Ishikawa (cell line): ENCODE data around the gene GUCA2B.

Experiments used
- CEBPB ChIP-seq: IDR thresholded peaks from 2 replicates; pipeline ENCODE4 v1.6.1; 2012
- CREB1 ChIP-seq: IDR thresholded peaks from 2 replicates; pipeline ENCODE4 v1.6.1; 2012; ENCODE audit warnings: low read depth
- EGR1 ChIP-seq: IDR thresholded peaks from 2 replicates; pipeline ENCODE4 v1.6.1; 2012
- EP300 ChIP-seq: IDR thresholded peaks from 2 replicates; pipeline ENCODE4 v1.6.1; 2012; ENCODE audit warnings: borderline replicate concordance
- FOXM1 ChIP-seq: IDR thresholded peaks from 2 replicates; pipeline ENCODE4 v1.6.1; 2012; ENCODE audit warnings: low read depth, borderline replicate concordance
- NFIC ChIP-seq: IDR thresholded peaks from 2 replicates; pipeline ENCODE4 v1.6.1; 2012
- RAD21 ChIP-seq: IDR thresholded peaks from 2 replicates; pipeline ENCODE4 v1.6.1; 2012; ENCODE audit warnings: low read depth
- TAF1 ChIP-seq: IDR thresholded peaks from 2 replicates; pipeline ENCODE4 v1.6.1; 2012; ENCODE audit warnings: low read depth, mild to moderate bottlenecking
- TCF12 ChIP-seq: IDR thresholded peaks from 2 replicates; pipeline ENCODE4 v1.6.1; 2012; ENCODE audit warnings: low read depth
- TEAD4 ChIP-seq: IDR thresholded peaks from 2 replicates; pipeline ENCODE4 v1.6.1; 2012
- YY1 ChIP-seq: IDR thresholded peaks from 2 replicates; pipeline ENCODE4 v1.6.1; 2012; ENCODE audit warnings: low read depth
- ZBTB7A ChIP-seq: IDR thresholded peaks from 2 replicates; pipeline ENCODE4 v1.6.1; 2012; ENCODE audit warnings: low read depth
- TF ChIP-seq, protein P1 (sequence below): IDR thresholded peaks from 2 replicates; pipeline ENCODE4 v1.6.1; 2012
- TF ChIP-seq, protein P2 (sequence below): IDR thresholded peaks from 2 replicates; pipeline ENCODE4 v1.6.1; 2012; ENCODE audit warnings: low read depth, mild to moderate bottlenecking
- TF ChIP-seq, protein P3 (sequence below): IDR thresholded peaks from 2 replicates; pipeline ENCODE4 v1.6.1; 2012

Gene GUCA2B

GRCh38 chr1:42189931-42190853, 37.0 kb downstream of the GUCA2B start:
- no peak for TF ChIP-seq CREB1
- TF ChIP-seq, protein P1, sequence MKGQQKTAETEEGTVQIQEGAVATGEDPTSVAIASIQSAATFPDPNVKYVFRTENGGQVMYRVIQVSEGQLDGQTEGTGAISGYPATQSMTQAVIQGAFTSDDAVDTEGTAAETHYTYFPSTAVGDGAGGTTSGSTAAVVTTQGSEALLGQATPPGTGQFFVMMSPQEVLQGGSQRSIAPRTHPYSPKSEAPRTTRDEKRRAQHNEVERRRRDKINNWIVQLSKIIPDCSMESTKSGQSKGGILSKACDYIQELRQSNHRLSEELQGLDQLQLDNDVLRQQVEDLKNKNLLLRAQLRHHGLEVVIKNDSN = no peak
- no peak for TF ChIP-seq EGR1
- TF ChIP-seq, protein P2, sequence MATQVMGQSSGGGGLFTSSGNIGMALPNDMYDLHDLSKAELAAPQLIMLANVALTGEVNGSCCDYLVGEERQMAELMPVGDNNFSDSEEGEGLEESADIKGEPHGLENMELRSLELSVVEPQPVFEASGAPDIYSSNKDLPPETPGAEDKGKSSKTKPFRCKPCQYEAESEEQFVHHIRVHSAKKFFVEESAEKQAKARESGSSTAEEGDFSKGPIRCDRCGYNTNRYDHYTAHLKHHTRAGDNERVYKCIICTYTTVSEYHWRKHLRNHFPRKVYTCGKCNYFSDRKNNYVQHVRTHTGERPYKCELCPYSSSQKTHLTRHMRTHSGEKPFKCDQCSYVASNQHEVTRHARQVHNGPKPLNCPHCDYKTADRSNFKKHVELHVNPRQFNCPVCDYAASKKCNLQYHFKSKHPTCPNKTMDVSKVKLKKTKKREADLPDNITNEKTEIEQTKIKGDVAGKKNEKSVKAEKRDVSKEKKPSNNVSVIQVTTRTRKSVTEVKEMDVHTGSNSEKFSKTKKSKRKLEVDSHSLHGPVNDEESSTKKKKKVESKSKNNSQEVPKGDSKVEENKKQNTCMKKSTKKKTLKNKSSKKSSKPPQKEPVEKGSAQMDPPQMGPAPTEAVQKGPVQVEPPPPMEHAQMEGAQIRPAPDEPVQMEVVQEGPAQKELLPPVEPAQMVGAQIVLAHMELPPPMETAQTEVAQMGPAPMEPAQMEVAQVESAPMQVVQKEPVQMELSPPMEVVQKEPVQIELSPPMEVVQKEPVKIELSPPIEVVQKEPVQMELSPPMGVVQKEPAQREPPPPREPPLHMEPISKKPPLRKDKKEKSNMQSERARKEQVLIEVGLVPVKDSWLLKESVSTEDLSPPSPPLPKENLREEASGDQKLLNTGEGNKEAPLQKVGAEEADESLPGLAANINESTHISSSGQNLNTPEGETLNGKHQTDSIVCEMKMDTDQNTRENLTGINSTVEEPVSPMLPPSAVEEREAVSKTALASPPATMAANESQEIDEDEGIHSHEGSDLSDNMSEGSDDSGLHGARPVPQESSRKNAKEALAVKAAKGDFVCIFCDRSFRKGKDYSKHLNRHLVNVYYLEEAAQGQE = no peak
- TF ChIP-seq EP300 = no peak
- no peak for TF ChIP-seq ZBTB7A
- no peak for TF ChIP-seq YY1
- TF ChIP-seq TEAD4 = no peak
- TF ChIP-seq TAF1 = no peak

DNA sequence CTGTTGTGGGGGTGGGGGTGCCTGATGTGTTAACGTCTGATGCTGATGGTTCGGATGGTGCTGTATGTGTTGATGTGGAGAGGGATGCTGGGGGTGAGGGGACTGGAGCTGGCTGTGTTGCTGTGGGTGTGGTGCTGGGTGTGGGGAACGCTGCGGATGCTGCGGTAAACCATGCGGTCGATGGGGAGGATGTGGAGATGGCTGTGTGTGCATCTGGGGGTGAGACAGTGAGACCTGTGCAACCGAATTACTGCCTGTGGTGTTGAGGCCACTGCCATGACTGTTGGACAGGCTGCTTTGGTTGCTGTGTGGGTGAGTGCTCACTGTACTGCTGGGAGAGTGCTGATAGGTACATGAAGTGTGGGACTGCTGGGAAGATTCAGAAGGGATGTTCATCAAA, 38.1 kb downstream of the GUCA2B start:
- TF ChIP-seq EP300 (no peak), FOXM1 (no peak)

DNA sequence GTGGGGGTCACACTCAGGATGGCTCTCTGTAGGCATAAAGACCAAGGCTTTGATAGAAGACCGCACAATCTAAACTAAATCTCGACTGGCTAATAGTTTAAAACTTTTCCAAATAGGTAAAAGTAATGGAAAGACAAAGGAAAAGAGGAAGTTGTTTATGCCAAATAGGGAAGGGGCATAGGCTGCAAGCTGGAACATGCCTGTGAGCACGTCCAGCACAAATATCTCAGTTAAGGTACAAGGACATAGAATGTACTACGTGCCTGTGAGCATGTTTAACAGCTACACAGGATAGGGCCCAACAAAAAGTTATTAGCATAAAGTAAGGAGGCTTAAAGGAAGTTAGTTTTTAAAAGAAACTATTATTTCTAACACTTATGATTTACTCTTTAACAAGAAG, 38.9 kb downstream of the GUCA2B start:
- TF ChIP-seq, protein P2 = no peak
- no peak for TF ChIP-seq TAF1
- no peak for TF ChIP-seq CEBPB
- no peak for TF ChIP-seq ZBTB7A
- no peak for TF ChIP-seq YY1
- TF ChIP-seq, protein P1 = no peak
- TF ChIP-seq EGR1 = no peak
- no peak for TF ChIP-seq EP300
- TF ChIP-seq TCF12 = no peak
- TF ChIP-seq, protein P3, sequence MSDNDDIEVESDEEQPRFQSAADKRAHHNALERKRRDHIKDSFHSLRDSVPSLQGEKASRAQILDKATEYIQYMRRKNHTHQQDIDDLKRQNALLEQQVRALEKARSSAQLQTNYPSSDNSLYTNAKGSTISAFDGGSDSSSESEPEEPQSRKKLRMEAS = no peak
- TF ChIP-seq NFIC = no peak
- no peak for TF ChIP-seq FOXM1
- no peak for TF ChIP-seq RAD21
- TF ChIP-seq TEAD4 = no peak

- TF ChIP-seq, protein P2 = no peak
- TF ChIP-seq, protein P3 = no peak
- TF ChIP-seq FOXM1 (no peak), TAF1 (no peak), CEBPB (no peak)
Observed at GRCh38 chr1:42195841-42196240, 42.6 kb downstream of the GUCA2B start.

- TF ChIP-seq YY1 (no peak), TCF12 (no peak), RAD21 (no peak), EP300 (no peak), NFIC (no peak), EGR1 (no peak), FOXM1 (no peak)
- TF ChIP-seq, protein P1 = no peak
- TF ChIP-seq, protein P3 = no peak
- TF ChIP-seq, protein P2 = no peak
Observed at GRCh38 chr1:42198251-42198650, 45.0 kb downstream of the GUCA2B start.
